NB4 (cell line): ENCODE measurements around the gene ELAVL3.

Experiments used
- CTCF ChIP-seq: IDR thresholded peaks from one replicate; pipeline ENCODE4 v1.5.1; 2012; ENCODE audit warnings: low read depth, low read length
- POLR2A ChIP-seq: IDR thresholded peaks from 2 replicates; pipeline ENCODE4 v1.6.1; 2011; ENCODE audit warnings: mild to moderate bottlenecking; ENCODE audit not compliant: insufficient read length; ENCODE audit errors: extremely low read depth

- TF ChIP-seq POLR2A (no peak), CTCF (no peak)
These were observed 7.1 kb downstream of the ELAVL3 start for GRCh38 chr19:11473725-11474124.
